Caco-2 (cell line): ENCODE results near the gene CARD11. TPM values are rescaled to one million over a fixed set of nuclear protein-coding genes. Genes with fewer than 3 reads are reported as not detected.

Experiments
- BruUV-seq: library from RNA; stranded (reverse); fragments of 400-500 nt; replicated peaks from 2 replicates; lab custom pipeline; 2021; lab: Mats Ljungman, UMichigan
- CTCF ChIA-PET: fragments of 300-600 bp; sonication (Branson Sonifier 250); formaldehyde crosslinking; loops from one replicate; lab custom pipeline; 2022; ENCODE audit warnings: antibody characterized with exemption; lab: Charles Lee
- POLR2A ChIA-PET: fragments of 300-600 bp; sonication (Branson Sonifier 250); formaldehyde crosslinking; loops from one replicate; lab custom pipeline; 2022; ENCODE audit warnings: antibody characterized with exemption; lab: Charles Lee
- DNase-seq, 2 experiments: peaks; one replicate each; pipeline versions ENCODE4 v3.0.0 to v3.0.0-alpha.2; 2020 to 2022
- H3K27me3 ChIP-seq: replicated peaks from 2 replicates; pipeline ENCODE4 v1.6.0; 2011; ENCODE audit warnings: low read length; ENCODE audit not compliant: control insufficient read depth, insufficient read depth
- H3K36me3 ChIP-seq: 2 replicates; pipeline ENCODE4 v1.5.1; 2011; ENCODE audit warnings: low read length; ENCODE audit not compliant: control insufficient read depth, insufficient read depth
- H3K4me1 ChIP-seq: fragments of 250-450 bp; sonication (Bioruptor Pico); 2 replicates; pipeline ENCODE4 v1.5.1; 2020; ENCODE audit warnings: mild to moderate bottlenecking
- H3K4me3 ChIP-seq: 2 replicates; pipeline ENCODE4 v1.5.1; 2011; ENCODE audit warnings: low read depth, mild to moderate bottlenecking, control low read depth, low read length
- H3K9me3 ChIP-seq: fragments of 250-450 bp; sonication (Bioruptor Pico); 2 replicates; pipeline ENCODE4 v1.5.1; 2020; ENCODE audit warnings: mild to moderate bottlenecking, moderate library complexity
- H3K27ac Mint-ChIP-seq: one replicate; pipeline ENCODE4 v1.8.0; 2022; ENCODE audit warnings: mixed read lengths; ENCODE audit not compliant: unreplicated experiment
- H3K27me3 Mint-ChIP-seq: one replicate; pipeline ENCODE4 v1.8.0; 2022; ENCODE audit warnings: mixed read lengths; ENCODE audit not compliant: insufficient read depth, unreplicated experiment
- H3K36me3 Mint-ChIP-seq: one replicate; pipeline ENCODE4 v1.8.0; 2022; ENCODE audit warnings: mild to moderate bottlenecking, mixed read lengths; ENCODE audit not compliant: insufficient read depth, unreplicated experiment
- H3K4me1 Mint-ChIP-seq: one replicate; pipeline ENCODE4 v1.8.0; 2022; ENCODE audit warnings: low read depth, mixed read lengths; ENCODE audit not compliant: unreplicated experiment
- H3K4me3 Mint-ChIP-seq: one replicate; pipeline ENCODE4 v1.8.0; 2022; ENCODE audit warnings: mild to moderate bottlenecking, moderate library complexity, mixed read lengths; ENCODE audit not compliant: unreplicated experiment
- H3K9me3 Mint-ChIP-seq: one replicate; pipeline ENCODE4 v1.8.0; 2022; ENCODE audit warnings: mixed read lengths; ENCODE audit not compliant: unreplicated experiment
- intact Hi-C: fragments of 100-400 bp; cut with micrococcal nuclease; formaldehyde crosslinking; loops from one replicate; pipeline ENCODE4 v1.10.0; 2022; ENCODE audit not compliant: unreplicated experiment
- total RNA-seq: library from RNA; stranded (reverse); gene quantifications from 2 replicates; pipeline ENCODE4 v1.2.3, GENCODE V29; 2022
- TF ChIP-seq, protein P1 (sequence below), 2 experiments: fragments of 200-600 bp in 1 of 2; IDR thresholded peaks; 1 replicate in 1 of 2; 2 replicates in 1 of 2; pipeline versions ENCODE4 v1.5.1 to v1.8.0; 2011 to 2022; ENCODE audit warnings: antibody characterized with exemption in 1 of 2, control low read depth in 1 of 2, inconsistent platforms in 1 of 2, low read depth in 1 of 2, low read length in 1 of 2, mild to moderate bottlenecking in 1 of 2, moderate library complexity in 1 of 2; ENCODE audit not compliant: insufficient read depth in 1 of 2, severe bottlenecking in 1 of 2, unreplicated experiment in 1 of 2

Gene CARD11
- total RNA-seq, 1 experiment from 2014 or later: 5.4 TPM

DNA sequence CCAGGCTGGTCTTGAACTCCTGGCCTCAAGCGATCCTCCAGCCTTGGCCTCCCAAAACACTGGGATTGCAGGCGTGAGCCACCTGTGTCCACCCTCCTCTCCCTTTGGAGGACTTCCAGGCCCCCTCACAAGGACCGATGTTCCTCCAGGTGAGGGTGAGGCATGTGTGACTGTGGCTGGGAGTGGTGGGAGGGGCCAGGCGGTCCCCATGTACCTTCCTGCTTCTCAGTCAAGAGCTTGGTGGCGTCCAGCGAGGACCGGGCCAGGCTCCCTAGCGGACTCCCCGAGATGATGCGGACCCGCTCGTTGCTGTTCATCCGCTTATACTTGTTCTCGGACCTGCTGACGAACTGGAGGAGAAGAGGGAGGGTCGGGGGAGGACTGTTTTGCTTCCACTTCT is 128.6 kb downstream of the CARD11 start:
- no peak overlapping the region for H3K27ac Mint-ChIP-seq
- DNase-seq: no peak
- Histone ChIP-seq H3K4me3 (no peak overlapping the region), H3K36me3 (no peaks in the 10 kb centered on the region), H3K27me3 (no peaks in the 10 kb centered on the region; the same call in 1 of the 2 replicates), H3K9me3 (no peaks in the 10 kb centered on the region), H3K4me1 (no peaks in the 10 kb centered on the region)
- TF ChIP-seq, protein P1, sequence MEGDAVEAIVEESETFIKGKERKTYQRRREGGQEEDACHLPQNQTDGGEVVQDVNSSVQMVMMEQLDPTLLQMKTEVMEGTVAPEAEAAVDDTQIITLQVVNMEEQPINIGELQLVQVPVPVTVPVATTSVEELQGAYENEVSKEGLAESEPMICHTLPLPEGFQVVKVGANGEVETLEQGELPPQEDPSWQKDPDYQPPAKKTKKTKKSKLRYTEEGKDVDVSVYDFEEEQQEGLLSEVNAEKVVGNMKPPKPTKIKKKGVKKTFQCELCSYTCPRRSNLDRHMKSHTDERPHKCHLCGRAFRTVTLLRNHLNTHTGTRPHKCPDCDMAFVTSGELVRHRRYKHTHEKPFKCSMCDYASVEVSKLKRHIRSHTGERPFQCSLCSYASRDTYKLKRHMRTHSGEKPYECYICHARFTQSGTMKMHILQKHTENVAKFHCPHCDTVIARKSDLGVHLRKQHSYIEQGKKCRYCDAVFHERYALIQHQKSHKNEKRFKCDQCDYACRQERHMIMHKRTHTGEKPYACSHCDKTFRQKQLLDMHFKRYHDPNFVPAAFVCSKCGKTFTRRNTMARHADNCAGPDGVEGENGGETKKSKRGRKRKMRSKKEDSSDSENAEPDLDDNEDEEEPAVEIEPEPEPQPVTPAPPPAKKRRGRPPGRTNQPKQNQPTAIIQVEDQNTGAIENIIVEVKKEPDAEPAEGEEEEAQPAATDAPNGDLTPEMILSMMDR (IDR thresholded peaks at IDR 0.05; ENCODE audit: insufficient read depth in 1 of 2, low read depth in 1 of 2, low read length in 1 of 2, severe bottlenecking in 1 of 2, unreplicated experiment in 1 of 2): no peak
- no peaks in the 10 kb centered on the region for H3K36me3 Mint-ChIP-seq
- intact Hi-C loops: no loop called here
- peaks cover 7% of the 10 kb centered on the region for H3K27me3 Mint-ChIP-seq
- no peaks in the 10 kb centered on the region for H3K4me1 Mint-ChIP-seq
- ChIA-PET CTCF (no interaction called here), POLR2A (no interaction called here)
- BruUV-seq: no TSS peak
- H3K4me3 Mint-ChIP-seq: no peak overlapping the region
- peaks cover 4% of the 10 kb centered on the region for H3K9me3 Mint-ChIP-seq

DNA sequence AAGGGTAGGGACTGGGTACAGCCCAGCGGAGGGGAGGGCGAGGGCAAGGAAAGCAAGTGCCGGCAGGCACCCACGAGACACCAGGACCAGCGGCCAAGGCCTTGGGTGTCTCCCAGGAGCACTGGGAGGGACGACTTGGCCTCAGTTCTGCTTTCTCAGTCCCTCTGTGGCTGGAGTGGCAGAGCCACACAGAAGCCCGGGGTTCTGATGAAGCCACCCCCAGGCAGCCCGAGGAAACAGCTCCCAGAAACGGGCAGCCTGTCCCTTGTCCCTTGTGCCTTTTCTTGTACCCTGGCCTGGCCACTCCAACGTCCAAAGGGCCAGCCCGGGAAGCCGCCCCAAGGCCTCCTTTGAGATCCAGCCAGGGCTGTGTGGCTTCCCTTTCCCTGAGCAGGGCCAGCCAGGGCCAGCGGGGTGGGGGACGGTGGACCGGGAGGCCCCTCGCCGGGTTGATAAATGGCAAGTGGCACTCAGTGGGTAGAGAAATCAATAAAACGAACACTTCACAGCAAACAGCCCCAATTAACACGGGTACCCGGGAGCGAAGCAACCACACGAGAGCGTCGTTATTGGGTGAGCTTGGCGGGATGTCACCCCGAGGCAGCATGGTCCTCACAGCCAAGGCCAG is 129.8 kb downstream of the CARD11 start:
- ChIA-PET CTCF (interaction anchor here (0.6 kb wide), 1 partner anchor 1124 kb away, joined by 3 read pairs; no protein-coding TSS in a partner anchor), POLR2A (no interaction called here)
- intact Hi-C loops: no loop called here
- H3K9me3 Mint-ChIP-seq: no peaks in the 10 kb centered on the region
- no peak for DNase-seq
- peaks cover 7% of the 10 kb centered on the region for H3K27me3 Mint-ChIP-seq
- Histone ChIP-seq H3K36me3 (no peaks in the 10 kb centered on the region), H3K4me3 (no peak overlapping the region), H3K9me3 (no peaks in the 10 kb centered on the region), H3K4me1 (no peaks in the 10 kb centered on the region), H3K27me3 (no peaks in the 10 kb centered on the region; the same call in 1 of the 2 replicates)
- H3K4me1 Mint-ChIP-seq: no peaks in the 10 kb centered on the region
- no peak overlapping the region for H3K4me3 Mint-ChIP-seq
- no peaks in the 10 kb centered on the region for H3K36me3 Mint-ChIP-seq
- TF ChIP-seq, protein P1 (IDR thresholded peaks at IDR 0.05; ENCODE audit: insufficient read depth in 1 of 2, low read depth in 1 of 2, low read length in 1 of 2, severe bottlenecking in 1 of 2, unreplicated experiment in 1 of 2): no peak
- no TSS peak for BruUV-seq
- no peak overlapping the region for H3K27ac Mint-ChIP-seq

DNA sequence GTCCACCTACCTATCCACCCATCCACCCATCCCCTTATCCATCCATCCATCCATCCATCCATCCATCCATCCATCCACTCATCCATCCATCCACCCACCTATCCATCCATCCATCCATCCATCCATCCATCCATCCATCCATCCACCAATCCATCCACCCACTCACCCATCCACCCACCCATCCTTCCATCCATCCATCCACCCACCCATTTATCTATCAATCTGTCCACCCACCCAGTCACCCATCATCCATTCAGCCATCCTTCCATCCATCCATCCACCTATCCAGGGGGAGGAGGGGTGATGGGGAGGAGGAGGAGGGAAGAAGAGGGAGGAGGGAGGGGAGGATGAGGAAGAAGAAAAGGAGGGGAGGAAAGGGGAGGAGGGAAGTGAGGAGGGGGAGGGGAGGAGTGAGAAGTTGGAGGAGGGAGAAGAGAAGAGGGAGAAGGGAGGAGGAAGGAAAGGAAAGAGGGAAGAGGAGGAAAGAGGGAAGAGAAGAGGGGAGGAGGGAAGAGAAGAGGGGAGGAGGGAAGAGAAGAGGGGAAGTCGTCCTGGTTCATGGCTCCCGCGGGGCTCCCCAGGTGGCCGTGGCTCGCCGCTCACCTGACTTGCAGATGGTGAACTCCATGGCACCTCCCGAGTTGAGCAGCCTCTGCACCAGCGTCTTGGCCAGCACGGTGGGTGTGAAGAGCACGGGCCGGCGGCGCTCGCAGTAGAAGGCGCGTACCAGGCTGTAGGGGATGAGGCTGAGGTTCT is 130.8 kb downstream of the CARD11 start:
- no peaks in the 10 kb centered on the region; the same call in 1 of the 2 replicates for H3K27me3 ChIP-seq
- no peak overlapping the region for H3K4me3 Mint-ChIP-seq
- intact Hi-C loops: no loop called here
- ChIA-PET CTCF (interaction anchor here (0.6 kb wide), 1 partner anchor 1125 kb away, joined by 3 read pairs; no protein-coding TSS in a partner anchor), POLR2A (no interaction called here)
- H3K27ac Mint-ChIP-seq: no peak overlapping the region
- H3K9me3 Mint-ChIP-seq: no peaks in the 10 kb centered on the region
- no peak for DNase-seq
- no peak overlapping the region for H3K4me3 ChIP-seq
- no peaks in the 10 kb centered on the region for H3K4me1 Mint-ChIP-seq
- H3K36me3 Mint-ChIP-seq: no peaks in the 10 kb centered on the region
- TF ChIP-seq, protein P1 (IDR thresholded peaks at IDR 0.05; ENCODE audit: insufficient read depth in 1 of 2, low read depth in 1 of 2, low read length in 1 of 2, severe bottlenecking in 1 of 2, unreplicated experiment in 1 of 2): no peak
- H3K36me3 ChIP-seq: no peaks in the 10 kb centered on the region
- H3K27me3 Mint-ChIP-seq: peaks cover 7% of the 10 kb centered on the region
- no peaks in the 10 kb centered on the region for H3K4me1 ChIP-seq
- no TSS peak for BruUV-seq
- H3K9me3 ChIP-seq: no peaks in the 10 kb centered on the region
